GM12872 (cell line): ENCODE measurements around the gene SRP14.

Source experiments
- CTCF ChIP-seq: IDR thresholded peaks from 3 replicates; pipeline ENCODE4 v1.5.1; 2011; ENCODE audit warnings: low read depth, mild to moderate bottlenecking, low read length, moderate library complexity; ENCODE audit not compliant: insufficient read depth

SRP14 gene

GRCh38 chr15:39987821-39988220, 51.2 kb downstream of the SRP14 start:
- TF ChIP-seq CTCF = no peak
